ENCODE data around the gene METTL21A. TPM values are rescaled to one million over a fixed set of nuclear protein-coding genes. Genes with fewer than 3 reads are reported as not detected.

METTL21A gene
- total and polyA plus RNA-seq, 2 of the 13 experiments (the other 11 are each of a cell fraction or from before 2014, with no cell fraction given): 42.4 to 61.2 TPM

- no peak for TF ChIP-seq ZBTB40 (IDR thresholded peaks at IDR 0.05)
- TF ChIP-seq ZBTB40 (CRISPR knock-in tag; IDR thresholded peaks at IDR 0.05): peak; percentile 21; the same call in 1 of the 2 replicates
- TF ChIP-seq ZNF740 (CRISPR knock-in tag; IDR thresholded peaks at IDR 0.05): peak; percentile 82
- TF ChIP-seq ZNF737 (CRISPR knock-in tag; IDR thresholded peaks at IDR 0.05; ENCODE audit: borderline replicate concordance): no peak
- TF ChIP-seq ZFP1 (CRISPR knock-in tag; IDR thresholded peaks at IDR 0.05): peak; percentile 49; the same call in 1 of the 2 replicates
- peak; percentile 56; the same call in 1 of the 2 replicates for TF ChIP-seq RNF2 (conservative IDR thresholded peaks at IDR 0.05; ENCODE audit: low read depth)
- TF ChIP-seq ZNF280D (CRISPR knock-in tag; IDR thresholded peaks at IDR 0.05): peak; percentile 25; the same call in 1 of the 2 replicates
- no peak for TF ChIP-seq NFE2 (CRISPR knock-in tag; IDR thresholded peaks at IDR 0.05)
- TF ChIP-seq MLLT10 (CRISPR knock-in tag; IDR thresholded peaks at IDR 0.05): no peak
- peak; percentile 83 for TF ChIP-seq MIXL1 (CRISPR knock-in tag; IDR thresholded peaks at IDR 0.05)
- TF ChIP-seq ONECUT2 (CRISPR knock-in tag; IDR thresholded peaks at IDR 0.05): peak; percentile 42; the same call in 1 of the 2 replicates
- TF ChIP-seq CBFB (CRISPR knock-in tag; IDR thresholded peaks at IDR 0.05): peak; percentile 86
- TF ChIP-seq ATRX (CRISPR knock-in tag; IDR thresholded peaks at IDR 0.05; ENCODE audit: borderline replicate concordance): no peak
- TF ChIP-seq REXO4 (CRISPR knock-in tag; IDR thresholded peaks at IDR 0.05; ENCODE audit: borderline replicate concordance): 0 out of 2 replicates have a peak, but pooled peaks have one; percentile 14
These were observed at the start of gene METTL21A (continued) for GRCh38 chr2:207625014-207625907.

Measured in HepG2 (cell line).